Measurements from ENCODE around the gene ALAD. TPM values are rescaled to one million over a fixed set of nuclear protein-coding genes. Genes with fewer than 3 reads are reported as not detected.

Gene ALAD
- polyA plus RNA-seq, 1 donor from 2014 or later, result 42.9 TPM

DNA sequence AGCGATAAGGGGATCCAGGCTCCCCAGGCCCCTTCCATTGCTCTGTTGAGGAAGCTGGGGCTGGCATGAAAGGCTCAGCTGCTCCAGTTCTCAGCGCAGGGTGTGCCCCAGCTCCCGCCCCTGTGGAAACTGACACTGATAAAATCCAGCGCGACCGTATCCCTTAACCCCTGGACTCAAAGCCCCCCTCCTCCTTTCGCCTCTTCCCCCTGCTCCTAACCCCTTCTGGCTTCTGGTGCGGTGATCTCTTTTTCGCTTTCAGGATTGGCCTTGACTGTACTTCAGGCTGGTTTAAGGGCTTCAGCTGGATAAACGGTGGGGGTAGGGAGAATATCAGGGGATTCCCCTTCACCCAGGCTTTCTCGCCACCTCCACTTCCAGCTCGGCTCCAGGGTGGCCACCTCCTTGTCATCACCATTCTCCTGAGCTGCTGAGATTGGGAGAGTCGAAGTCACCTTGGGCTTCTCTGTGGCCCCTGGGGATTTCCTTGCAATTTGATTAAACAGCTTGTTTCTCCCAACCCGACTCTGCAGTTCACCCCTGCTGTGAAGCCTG is 50.9 kb downstream of the ALAD start:
- Histone ChIP-seq H3K9me2 (ENCODE audit: insufficient read depth, low read length) (no peaks in the 10 kb centered on the region), H2AFZ (ENCODE audit: low read depth, low read length) (no peak overlapping the region), H3F3A (ENCODE audit: insufficient read depth, low read length, poor library complexity, severe bottlenecking) (no peaks in the 10 kb centered on the region), H3K4me2 (ENCODE audit: low read length) (no peak overlapping the region), H3K4me3 (ENCODE audit: low read length) (peak overlapping the region; percentile 59), H3K27ac (ENCODE audit: low read length) (no peak overlapping the region), H3K9me3 (ENCODE audit: low read length) (no peaks in the 10 kb centered on the region), H3K27me3 (ENCODE audit: insufficient read depth, low read depth, low read length) (peaks cover 50% of the 10 kb centered on the region), H3K79me2 (replicated peaks; ENCODE audit: insufficient read depth, low read length) (no peaks in the 10 kb centered on the region), H4K20me1 (ENCODE audit: insufficient read depth) (no peaks in the 10 kb centered on the region), H3K9ac (ENCODE audit: low read length) (no peak overlapping the region), H3K36me3 (ENCODE audit: insufficient read depth, low read length) (no peaks in the 10 kb centered on the region)
- no peak for TF ChIP-seq MXI1 (conservative IDR thresholded peaks at IDR 0.05; ENCODE audit: poor library complexity, severe bottlenecking)
- TF ChIP-seq, protein P1, sequence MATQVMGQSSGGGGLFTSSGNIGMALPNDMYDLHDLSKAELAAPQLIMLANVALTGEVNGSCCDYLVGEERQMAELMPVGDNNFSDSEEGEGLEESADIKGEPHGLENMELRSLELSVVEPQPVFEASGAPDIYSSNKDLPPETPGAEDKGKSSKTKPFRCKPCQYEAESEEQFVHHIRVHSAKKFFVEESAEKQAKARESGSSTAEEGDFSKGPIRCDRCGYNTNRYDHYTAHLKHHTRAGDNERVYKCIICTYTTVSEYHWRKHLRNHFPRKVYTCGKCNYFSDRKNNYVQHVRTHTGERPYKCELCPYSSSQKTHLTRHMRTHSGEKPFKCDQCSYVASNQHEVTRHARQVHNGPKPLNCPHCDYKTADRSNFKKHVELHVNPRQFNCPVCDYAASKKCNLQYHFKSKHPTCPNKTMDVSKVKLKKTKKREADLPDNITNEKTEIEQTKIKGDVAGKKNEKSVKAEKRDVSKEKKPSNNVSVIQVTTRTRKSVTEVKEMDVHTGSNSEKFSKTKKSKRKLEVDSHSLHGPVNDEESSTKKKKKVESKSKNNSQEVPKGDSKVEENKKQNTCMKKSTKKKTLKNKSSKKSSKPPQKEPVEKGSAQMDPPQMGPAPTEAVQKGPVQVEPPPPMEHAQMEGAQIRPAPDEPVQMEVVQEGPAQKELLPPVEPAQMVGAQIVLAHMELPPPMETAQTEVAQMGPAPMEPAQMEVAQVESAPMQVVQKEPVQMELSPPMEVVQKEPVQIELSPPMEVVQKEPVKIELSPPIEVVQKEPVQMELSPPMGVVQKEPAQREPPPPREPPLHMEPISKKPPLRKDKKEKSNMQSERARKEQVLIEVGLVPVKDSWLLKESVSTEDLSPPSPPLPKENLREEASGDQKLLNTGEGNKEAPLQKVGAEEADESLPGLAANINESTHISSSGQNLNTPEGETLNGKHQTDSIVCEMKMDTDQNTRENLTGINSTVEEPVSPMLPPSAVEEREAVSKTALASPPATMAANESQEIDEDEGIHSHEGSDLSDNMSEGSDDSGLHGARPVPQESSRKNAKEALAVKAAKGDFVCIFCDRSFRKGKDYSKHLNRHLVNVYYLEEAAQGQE (IDR thresholded peaks at IDR 0.05; ENCODE audit: borderline replicate concordance), result no peak
- TF ChIP-seq TAF1 (IDR thresholded peaks at IDR 0.05; ENCODE audit: low read depth), result no peak
- TF ChIP-seq EP300 (conservative IDR thresholded peaks at IDR 0.05; ENCODE audit: poor library complexity, severe bottlenecking), result no peak
- TF ChIP-seq SMC3 (conservative IDR thresholded peaks at IDR 0.05; ENCODE audit: poor library complexity), result no peak
- TF ChIP-seq POLR2AphosphoS5 (IDR thresholded peaks at IDR 0.05), result no peak
- TF ChIP-seq EZH2 (IDR thresholded peaks at IDR 0.05; ENCODE audit: borderline replicate concordance, insufficient read depth, low read length, poor library complexity, severe bottlenecking), result no peak

DNA sequence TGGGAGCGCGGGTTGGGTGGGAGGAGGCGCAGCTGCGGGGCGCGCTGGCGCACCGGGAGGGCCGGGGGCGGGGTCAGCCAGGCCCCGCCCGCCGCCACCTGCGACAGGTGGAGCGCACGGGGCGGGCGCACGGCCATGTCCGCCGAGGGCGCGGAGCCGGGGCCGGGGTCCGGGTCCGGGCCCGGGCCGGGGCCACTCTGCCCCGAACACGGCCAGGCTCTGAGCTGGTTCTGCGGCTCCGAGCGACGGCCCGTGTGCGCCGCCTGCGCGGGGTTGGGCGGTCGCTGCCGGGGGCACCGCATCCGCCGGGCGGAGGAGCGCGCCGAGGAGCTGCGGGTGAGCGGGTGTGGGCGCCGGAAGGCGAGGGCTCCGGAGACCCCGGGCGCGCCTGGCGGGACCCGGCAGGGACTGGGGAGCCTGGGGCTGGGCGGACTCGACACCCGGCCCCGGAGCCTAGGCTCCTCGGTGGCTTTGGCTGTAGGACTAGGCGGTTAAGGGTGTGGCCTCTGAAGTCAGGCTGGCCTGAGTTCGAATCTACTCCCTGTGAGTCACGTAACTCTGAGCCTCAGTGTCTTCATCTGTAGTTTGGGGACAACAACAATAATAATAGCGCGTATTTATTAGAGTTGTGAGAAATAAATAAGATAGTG is 51.5 kb downstream of the ALAD start, which contains the start of gene BSPRY:
Gene BSPRY (plus strand): TSS at position 97 of the 650 bp plus-strand sequence. CDS start 39 bp downstream, at position 136.
- peak within 1 kb of the TSS; percentile 19 for H3K4me2 ChIP-seq (ENCODE audit: low read length)

More for the DNA sequence above, 51.5 kb downstream of the ALAD start, which contains the start of gene BSPRY:
- Histone ChIP-seq H2AFZ (ENCODE audit: low read depth, low read length) (no peak within 1 kb of the TSS), H3F3A (ENCODE audit: insufficient read depth, low read length, poor library complexity, severe bottlenecking) (no peaks in the 10 kb centered on the region), H3K27ac (ENCODE audit: low read length) (no peak within 1 kb of the TSS), H3K9me3 (ENCODE audit: low read length) (no peaks in the 10 kb centered on the region), H3K9me2 (ENCODE audit: insufficient read depth, low read length) (no peaks in the 10 kb centered on the region), H3K79me2 (replicated peaks; ENCODE audit: insufficient read depth, low read length) (no peaks in the 10 kb centered on the region), H3K9ac (ENCODE audit: low read length) (no peak within 1 kb of the TSS), H4K20me1 (ENCODE audit: insufficient read depth) (no peaks in the 10 kb centered on the region), H3K36me3 (ENCODE audit: insufficient read depth, low read length) (no peaks in the 10 kb centered on the region), H3K27me3 (ENCODE audit: insufficient read depth, low read depth, low read length) (peaks cover 50% of the 10 kb centered on the region), H3K4me3 (ENCODE audit: low read length) (peak within 1 kb of the TSS; percentile 59)
- TF ChIP-seq, protein P2, sequence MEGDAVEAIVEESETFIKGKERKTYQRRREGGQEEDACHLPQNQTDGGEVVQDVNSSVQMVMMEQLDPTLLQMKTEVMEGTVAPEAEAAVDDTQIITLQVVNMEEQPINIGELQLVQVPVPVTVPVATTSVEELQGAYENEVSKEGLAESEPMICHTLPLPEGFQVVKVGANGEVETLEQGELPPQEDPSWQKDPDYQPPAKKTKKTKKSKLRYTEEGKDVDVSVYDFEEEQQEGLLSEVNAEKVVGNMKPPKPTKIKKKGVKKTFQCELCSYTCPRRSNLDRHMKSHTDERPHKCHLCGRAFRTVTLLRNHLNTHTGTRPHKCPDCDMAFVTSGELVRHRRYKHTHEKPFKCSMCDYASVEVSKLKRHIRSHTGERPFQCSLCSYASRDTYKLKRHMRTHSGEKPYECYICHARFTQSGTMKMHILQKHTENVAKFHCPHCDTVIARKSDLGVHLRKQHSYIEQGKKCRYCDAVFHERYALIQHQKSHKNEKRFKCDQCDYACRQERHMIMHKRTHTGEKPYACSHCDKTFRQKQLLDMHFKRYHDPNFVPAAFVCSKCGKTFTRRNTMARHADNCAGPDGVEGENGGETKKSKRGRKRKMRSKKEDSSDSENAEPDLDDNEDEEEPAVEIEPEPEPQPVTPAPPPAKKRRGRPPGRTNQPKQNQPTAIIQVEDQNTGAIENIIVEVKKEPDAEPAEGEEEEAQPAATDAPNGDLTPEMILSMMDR (IDR thresholded peaks at IDR 0.05; ENCODE audit: poor library complexity, severe bottlenecking), result no peak
- TF ChIP-seq EP300 (conservative IDR thresholded peaks at IDR 0.05; ENCODE audit: poor library complexity, severe bottlenecking), result no peak
- no peak for TF ChIP-seq RAD21 (conservative IDR thresholded peaks at IDR 0.05)
- no peak for TF ChIP-seq SMC3 (conservative IDR thresholded peaks at IDR 0.05; ENCODE audit: poor library complexity)
